Stimulated activated CD8-positive, alpha-beta memory T cell treated with anti-CD3 and anti-CD28 coated beads, Interleukin-4, amount 100 ng/mL, for 1 hour (primary cell): ENCODE data around the gene PDGFRB.

ENCODE experiments used
- DNase-seq, 2 donors: peaks; one replicate each; pipeline ENCODE4 v3.0.0-alpha.2; 2020; ENCODE audit warnings: low read depth in 2 of 2, low spot score in 1 of 2

The PDGFRB gene

DNA sequence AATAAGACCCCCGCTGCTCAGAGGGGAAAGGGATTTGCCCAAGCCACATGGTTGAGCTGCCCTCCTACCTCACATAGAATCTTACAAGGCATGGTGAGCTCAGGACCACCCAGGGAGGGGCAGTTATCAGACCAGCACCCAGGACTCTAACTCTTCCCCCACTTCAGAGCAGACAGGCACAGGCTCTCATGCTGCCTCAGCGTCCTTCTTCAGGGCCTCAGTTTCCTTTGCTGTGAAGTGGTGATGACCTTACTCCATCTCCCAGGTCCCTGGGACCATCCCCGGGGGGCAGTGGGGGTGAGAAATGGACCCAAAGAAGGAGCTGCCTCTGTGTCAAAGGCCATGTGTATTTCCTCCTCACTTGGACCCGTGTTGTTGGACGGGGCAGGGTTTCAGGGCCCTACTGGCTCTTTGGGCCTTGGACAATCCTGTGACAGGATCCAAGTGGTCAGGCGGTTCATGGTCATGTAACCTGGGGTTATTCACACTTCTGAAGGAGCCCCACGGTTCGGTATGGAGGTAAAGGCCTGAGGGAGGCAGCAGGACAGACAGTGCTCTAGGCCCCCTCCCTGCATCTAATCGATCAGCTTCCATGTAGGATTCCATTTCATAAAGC lies 37.6 kb downstream of the PDGFRB start:
- no peak for DNase-seq

- DNase-seq: no peak
These were observed 38.8 kb downstream of the PDGFRB start for GRCh38 chr5:150116667-150117400.

GRCh38 chr5:150114773-150115408 lies 40.8 kb downstream of the PDGFRB start:
- no peak for DNase-seq

GRCh38 chr5:150114102-150114641 lies 41.5 kb downstream of the PDGFRB start:
- no peak for DNase-seq

GRCh38 chr5:150113047-150113744 lies 42.4 kb downstream of the PDGFRB start:
- no peak for DNase-seq

- no peak for DNase-seq
These were observed 43.2 kb downstream of the PDGFRB start for GRCh38 chr5:150112201-150113046.

DNA sequence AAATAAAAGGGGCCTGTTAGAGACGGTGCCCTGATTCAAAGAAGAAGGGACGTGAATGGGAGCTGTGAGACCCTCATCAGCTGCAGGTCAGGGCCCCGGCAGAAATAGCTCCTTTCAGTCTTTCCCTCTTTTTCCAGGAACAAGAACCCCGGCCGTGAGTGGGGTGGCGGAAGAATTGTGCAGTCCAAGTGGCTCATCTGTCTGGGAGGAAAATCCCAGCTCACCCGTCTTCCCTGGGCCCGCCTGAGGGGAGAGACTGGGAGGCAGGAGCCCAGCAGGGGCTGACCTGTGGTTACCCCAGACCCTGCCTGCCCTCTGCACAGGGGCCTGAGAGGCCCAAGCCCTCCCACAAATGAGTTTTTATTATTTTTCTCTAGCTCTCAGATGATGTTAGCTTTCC lies 44.5 kb downstream of the PDGFRB start:
- DNase-seq: no peak

- no peak for DNase-seq
These were observed 45.7 kb downstream of the PDGFRB start for GRCh38 chr5:150109921-150110320.

DNA sequence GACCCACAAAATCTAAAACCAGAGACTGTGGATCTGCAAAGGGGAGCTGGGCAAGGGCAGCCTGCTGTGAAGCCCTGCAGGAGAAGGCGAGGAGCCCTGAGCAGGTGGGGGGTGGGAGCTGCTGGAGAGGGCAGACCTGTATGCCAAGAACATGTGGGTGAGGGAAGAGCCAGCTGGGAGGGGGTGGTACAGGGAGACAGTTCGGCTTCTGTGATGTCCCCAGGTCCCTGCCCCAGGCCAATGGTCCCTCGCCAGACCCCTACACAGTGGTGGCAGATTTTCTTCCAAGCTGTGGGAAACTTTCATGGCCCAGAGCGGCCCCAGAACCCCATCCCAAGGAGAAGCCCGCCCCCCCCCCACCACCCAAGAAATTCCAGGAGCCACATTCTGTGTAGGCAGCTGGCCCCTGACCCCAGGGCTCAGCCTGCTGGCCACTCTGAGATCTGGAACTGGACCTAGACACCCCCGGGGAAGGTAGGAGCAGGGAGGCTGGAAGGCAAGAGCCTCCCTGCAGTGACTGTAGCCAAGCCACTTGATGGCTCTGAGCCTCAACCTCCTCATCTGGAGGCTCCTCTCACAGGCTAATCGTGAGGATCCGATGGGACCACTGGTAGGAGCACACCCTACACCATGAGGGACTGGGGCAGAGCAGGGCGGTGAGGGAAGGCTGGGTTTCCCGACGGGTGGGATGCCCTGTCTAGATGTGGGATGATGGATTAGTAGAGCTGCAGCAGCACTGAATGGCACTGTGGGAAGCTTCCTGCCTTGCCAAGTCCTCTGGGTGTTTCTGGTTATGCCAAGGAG lies 46.7 kb downstream of the PDGFRB start:
- DNase-seq: no peak

GRCh38 chr5:150107909-150108447 lies 47.7 kb downstream of the PDGFRB start:
- DNase-seq: no peak

DNA sequence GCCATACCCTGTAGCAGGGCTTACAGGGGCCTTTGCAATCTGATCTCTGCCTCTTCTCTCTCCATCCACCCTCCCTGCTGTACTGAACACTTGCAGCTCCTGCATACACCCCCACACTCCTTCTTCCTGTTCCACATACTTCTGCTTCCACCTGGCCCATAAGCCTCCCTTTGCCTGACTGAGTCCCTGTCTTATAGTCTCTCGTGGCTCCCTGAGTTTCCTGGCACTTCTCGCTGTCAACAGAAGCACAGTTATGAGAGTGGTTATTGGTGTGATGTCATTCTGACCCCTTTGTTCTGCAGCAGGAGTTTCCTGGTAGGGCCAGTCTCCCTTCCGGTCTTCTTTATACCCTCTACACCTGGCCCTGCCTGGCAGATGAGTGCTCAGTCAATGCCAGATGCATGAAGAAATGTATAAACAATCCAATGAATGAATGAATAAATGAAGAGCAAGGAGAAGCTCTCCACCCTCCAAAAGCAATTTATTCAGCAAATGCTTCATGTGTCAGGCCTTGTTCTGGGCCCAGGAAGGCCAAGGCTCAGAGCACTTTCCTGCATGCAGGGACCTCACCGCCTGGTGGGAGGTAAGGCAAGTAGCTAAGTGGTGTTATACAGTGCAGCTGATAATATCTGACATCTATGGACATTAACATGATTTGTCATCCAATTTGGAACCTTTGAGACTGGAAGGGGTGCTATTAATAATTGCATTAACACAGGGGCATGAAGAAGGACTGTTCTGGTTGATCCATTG lies 48.8 kb downstream of the PDGFRB start:
- no peak for DNase-seq

DNA sequence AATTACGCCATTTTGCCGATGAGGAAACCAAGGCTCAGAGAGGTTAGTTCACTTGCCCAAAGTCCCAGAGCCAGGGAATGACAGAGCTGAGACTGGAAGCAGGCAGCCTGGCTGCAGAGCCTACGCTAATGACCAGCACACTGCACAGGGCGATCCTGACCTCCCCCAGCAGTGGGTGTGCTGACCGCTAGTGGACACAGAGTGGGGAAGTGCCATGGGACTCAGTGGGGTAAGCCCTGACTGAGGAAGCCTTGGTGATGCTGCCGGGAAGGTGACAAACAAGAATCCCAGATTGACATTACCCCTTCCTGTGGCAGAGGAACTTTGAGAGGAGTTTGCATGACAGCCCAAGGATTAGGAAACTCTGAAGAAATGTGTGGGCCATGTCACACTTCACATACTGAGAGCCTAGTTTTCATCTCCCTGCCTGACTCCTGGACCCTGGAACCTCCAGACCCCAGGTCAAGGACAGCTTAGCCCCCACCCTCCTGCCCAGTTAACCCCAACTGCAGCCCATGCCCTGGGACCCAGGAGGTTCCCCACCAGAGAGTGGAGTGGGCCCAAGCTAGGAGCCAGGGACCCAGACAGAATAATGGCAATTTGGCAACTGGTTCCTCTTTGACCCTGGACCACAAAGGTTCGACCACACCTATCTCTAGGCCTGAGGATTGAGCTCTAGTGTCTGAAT lies 49.6 kb downstream of the PDGFRB start:
- DNase-seq: no peak

GRCh38 chr5:150104550-150104870 lies 51.1 kb downstream of the PDGFRB start:
- DNase-seq: no peak

- DNase-seq: no peak
These were observed 51.7 kb downstream of the PDGFRB start for GRCh38 chr5:150103678-150104549.

- DNase-seq: no peak
These were observed 54.6 kb downstream of the PDGFRB start for GRCh38 chr5:150101023-150101422.

DNA sequence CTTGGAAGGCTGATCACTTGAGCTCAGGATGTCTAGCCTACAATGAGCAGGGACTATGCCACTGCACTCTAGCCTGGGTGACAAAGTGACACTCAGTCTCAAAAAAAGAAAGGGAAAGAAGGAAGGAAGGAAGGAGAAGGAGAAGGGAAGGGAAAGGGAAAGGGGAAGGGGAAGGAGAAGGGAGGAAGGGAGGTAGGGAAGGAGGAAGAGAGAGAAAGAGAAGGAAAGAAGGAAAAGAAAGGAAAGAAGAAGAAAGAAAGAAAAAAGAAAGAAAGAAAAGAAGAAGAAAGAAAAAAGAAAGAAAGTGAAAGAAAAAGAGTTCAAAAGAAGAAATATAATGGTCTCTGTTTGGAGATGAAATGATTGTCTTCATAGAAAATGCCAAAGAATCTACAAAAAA lies 58.5 kb downstream of the PDGFRB start:
- no peak for DNase-seq

DNA sequence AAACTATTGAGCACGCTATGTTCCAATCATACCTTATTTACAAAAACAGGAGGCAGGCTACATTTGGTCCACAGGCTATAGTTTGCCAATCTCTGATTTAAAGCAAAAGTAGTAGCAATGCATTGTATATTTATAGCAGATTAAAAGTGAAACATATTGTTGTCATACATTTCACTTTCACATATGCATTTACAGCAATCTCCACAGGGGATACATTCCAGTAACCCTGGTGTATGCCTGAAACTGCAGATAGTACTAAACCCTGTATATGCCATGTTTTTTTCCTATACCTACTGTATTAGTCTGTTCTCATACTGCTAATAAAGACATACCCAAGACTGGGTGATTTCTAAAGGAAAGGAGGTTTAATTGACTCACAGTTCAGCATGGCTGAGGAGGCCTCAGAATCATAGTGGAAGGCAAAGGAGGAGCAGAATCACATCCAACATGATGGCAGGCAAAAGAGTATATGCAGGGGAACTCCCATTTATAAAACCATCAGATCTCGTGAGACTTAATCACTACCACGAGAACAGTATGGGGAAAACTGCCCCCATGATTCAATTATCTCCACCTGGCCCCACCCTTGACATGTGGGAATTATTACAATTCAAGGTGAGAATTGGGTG lies 63.4 kb downstream of the PDGFRB start:
- DNase-seq: no peak
